Measurements from ENCODE around the gene AP2A2.

The AP2A2 gene

DNA sequence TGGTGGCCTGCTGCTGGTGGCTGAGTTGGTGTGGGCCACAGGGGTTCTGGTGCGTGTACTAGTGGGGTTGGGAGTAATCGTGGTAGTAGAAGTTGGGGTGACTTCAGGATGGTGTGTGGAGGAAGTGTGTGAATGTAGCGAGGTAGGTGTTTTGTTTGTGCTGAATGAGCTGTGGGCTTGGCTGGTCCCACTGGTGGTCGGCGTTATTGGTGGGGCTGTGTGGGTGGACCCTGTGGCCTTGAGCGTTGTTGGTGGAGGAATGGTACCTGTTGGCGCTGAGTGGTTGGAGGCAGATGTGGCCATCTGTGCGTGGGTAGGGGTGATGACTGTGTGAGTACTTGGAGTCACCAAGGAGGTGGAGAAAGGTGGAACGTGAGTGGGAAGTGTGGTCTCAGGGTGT is 92.4 kb downstream of the AP2A2 start:
- WGBS = 94% methylated on average over 9 of the region's 9 CpGs
- H3K18ac ChIP-seq (ENCODE audit: low read depth in 1 of 2, low read length in 2 of 2) = no peak overlapping the region
- H3K23ac ChIP-seq (ENCODE audit: low read length in 2 of 2) = no peak overlapping the region
- H3K79me1 ChIP-seq (replicated peaks; ENCODE audit: low read length, poor library complexity, severe bottlenecking) = peaks cover 28% of the 10 kb centered on the region
- no peak overlapping the region for H2BK120ac ChIP-seq (ENCODE audit: low read depth, low read length)
- H3K36me3 ChIP-seq (ENCODE audit: control insufficient read depth in 1 of 2, insufficient read depth in 2 of 2, low read depth in 1 of 2, low read length in 2 of 2) = peaks cover 5 to 40% of the 10 kb centered on the region in 2 experiments
- H4K8ac ChIP-seq (ENCODE audit: low read length) = no peak overlapping the region
- no peak overlapping the region for H3K9ac ChIP-seq (ENCODE audit: low read length)
- no peak overlapping the region for H2BK15ac ChIP-seq (ENCODE audit: low read depth, poor library complexity, severe bottlenecking)
- H3K4me3 ChIP-seq (ENCODE audit: insufficient read depth in 1 of 2, low read depth in 1 of 2, low read length in 2 of 2) = no peak overlapping the region
- H3K14ac ChIP-seq (ENCODE audit: low read length in 2 of 2) = no peak overlapping the region
- no peaks in the 10 kb centered on the region for H3K27me3 ChIP-seq (ENCODE audit: control insufficient read depth in 1 of 2, insufficient read depth in 1 of 2, low read length in 2 of 2)
- H3K4ac ChIP-seq (ENCODE audit: low read depth in 1 of 2, low read length in 2 of 2) = no peak overlapping the region
- H3K4me1 ChIP-seq (ENCODE audit: control insufficient read depth, insufficient read depth, low read depth, low read length) = peaks cover 9% of the 10 kb centered on the region
- no peaks in the 10 kb centered on the region for H3K9me3 ChIP-seq (ENCODE audit: control insufficient read depth, low read length)
- H2AK5ac ChIP-seq (ENCODE audit: low read length, severe bottlenecking) = no peak overlapping the region
- no peak overlapping the region for H4K91ac ChIP-seq (ENCODE audit: low read length)
- H3K4me2 ChIP-seq (ENCODE audit: low read length, poor library complexity, severe bottlenecking) = no peak overlapping the region
- H3K27ac ChIP-seq (ENCODE audit: low read length, poor library complexity, severe bottlenecking) = no peak overlapping the region
- no peak overlapping the region for H2BK5ac ChIP-seq (ENCODE audit: low read depth, low read length, poor library complexity, severe bottlenecking)
- H2BK12ac ChIP-seq (ENCODE audit: low read length in 2 of 2) = no peak overlapping the region
- DNase-seq = no peak
- no peak overlapping the region for H2AFZ ChIP-seq (ENCODE audit: low read depth, low read length)

GRCh38 chr11:1019321-1019910 is 93.7 kb downstream of the AP2A2 start:
- no peak overlapping the region for H4K8ac ChIP-seq (ENCODE audit: low read length)
- no peak overlapping the region for H2BK120ac ChIP-seq (ENCODE audit: low read depth, low read length)
- peaks cover 0 to 35% of the 10 kb centered on the region in 2 experiments for H3K36me3 ChIP-seq (ENCODE audit: control insufficient read depth in 1 of 2, insufficient read depth in 2 of 2, low read depth in 1 of 2, low read length in 2 of 2)
- no peak overlapping the region for H2AK5ac ChIP-seq (ENCODE audit: low read length, severe bottlenecking)
- H3K14ac ChIP-seq (ENCODE audit: low read length in 2 of 2) = no peak overlapping the region
- H3K4me2 ChIP-seq (ENCODE audit: low read length, poor library complexity, severe bottlenecking) = no peak overlapping the region
- no peak overlapping the region for H3K18ac ChIP-seq (ENCODE audit: low read depth in 1 of 2, low read length in 2 of 2)
- H2BK5ac ChIP-seq (ENCODE audit: low read depth, low read length, poor library complexity, severe bottlenecking) = no peak overlapping the region
- H3K4me3 ChIP-seq (ENCODE audit: insufficient read depth in 1 of 2, low read depth in 1 of 2, low read length in 2 of 2) = no peak overlapping the region
- H3K27ac ChIP-seq (ENCODE audit: low read length, poor library complexity, severe bottlenecking) = no peak overlapping the region
- peaks cover 24% of the 10 kb centered on the region for H3K79me1 ChIP-seq (replicated peaks; ENCODE audit: low read length, poor library complexity, severe bottlenecking)
- no peak overlapping the region for H3K4ac ChIP-seq (ENCODE audit: low read depth in 1 of 2, low read length in 2 of 2)
- WGBS = 91% methylated on average over 21 of the region's 21 CpGs
- no peak overlapping the region for H2BK15ac ChIP-seq (ENCODE audit: low read depth, poor library complexity, severe bottlenecking)
- peaks cover 5% of the 10 kb centered on the region for H3K4me1 ChIP-seq (ENCODE audit: control insufficient read depth, insufficient read depth, low read depth, low read length)
- no peaks in the 10 kb centered on the region for H3K27me3 ChIP-seq (ENCODE audit: control insufficient read depth in 1 of 2, insufficient read depth in 1 of 2, low read length in 2 of 2)
- no peak for DNase-seq
- H4K91ac ChIP-seq (ENCODE audit: low read length) = no peak overlapping the region
- H3K9ac ChIP-seq (ENCODE audit: low read length) = no peak overlapping the region
- H2AFZ ChIP-seq (ENCODE audit: low read depth, low read length) = no peak overlapping the region
- H2BK12ac ChIP-seq (ENCODE audit: low read length in 2 of 2) = no peak overlapping the region
- H3K23ac ChIP-seq (ENCODE audit: low read length in 2 of 2) = no peak overlapping the region
- H3K9me3 ChIP-seq (ENCODE audit: control insufficient read depth, low read length) = no peaks in the 10 kb centered on the region

DNA sequence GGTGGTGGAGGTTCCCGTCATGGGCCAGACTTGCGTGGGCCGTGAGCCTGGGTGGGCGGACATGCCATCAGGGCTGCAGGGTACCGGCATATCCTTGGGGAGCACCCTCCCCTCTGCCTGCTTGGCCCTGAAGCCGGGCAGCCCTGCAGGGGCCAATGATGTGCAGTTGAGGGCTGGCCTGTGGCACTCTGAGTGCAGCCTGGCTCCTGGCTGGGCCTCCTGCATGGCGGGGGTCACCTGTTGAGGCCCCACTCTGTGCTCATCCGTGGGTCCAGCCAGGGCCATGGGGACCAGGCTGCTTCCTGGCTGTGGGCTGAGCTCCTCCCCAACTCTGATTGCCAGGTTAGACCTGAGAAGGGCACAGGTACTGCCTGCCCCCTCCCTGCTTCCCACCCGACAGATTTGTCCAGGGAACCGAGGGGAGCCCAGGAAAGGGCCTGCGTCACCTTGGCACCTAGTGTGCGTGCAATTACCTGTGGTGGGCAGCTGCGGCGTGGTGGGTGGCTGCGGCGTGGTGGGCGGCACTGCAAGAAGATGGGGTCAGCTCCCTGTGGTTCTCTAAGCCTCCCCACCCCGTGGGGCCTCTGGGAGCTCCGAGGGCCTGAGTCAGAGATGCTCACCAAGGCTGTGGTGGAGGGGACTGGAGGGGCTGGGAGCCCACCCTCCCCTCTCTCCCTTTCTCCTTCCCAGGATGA is 94.7 kb downstream of the AP2A2 start:
- no peak overlapping the region for H3K4ac ChIP-seq (ENCODE audit: low read depth in 1 of 2, low read length in 2 of 2)
- no peak overlapping the region for H3K14ac ChIP-seq (ENCODE audit: low read length in 2 of 2)
- DNase-seq = no peak
- H3K9ac ChIP-seq (ENCODE audit: low read length) = no peak overlapping the region
- peaks cover 0 to 33% of the 10 kb centered on the region in 2 experiments for H3K36me3 ChIP-seq (ENCODE audit: control insufficient read depth in 1 of 2, insufficient read depth in 2 of 2, low read depth in 1 of 2, low read length in 2 of 2)
- H3K4me1 ChIP-seq (ENCODE audit: control insufficient read depth, insufficient read depth, low read depth, low read length) = peaks cover 10% of the 10 kb centered on the region
- no peaks in the 10 kb centered on the region for H3K27me3 ChIP-seq (ENCODE audit: control insufficient read depth in 1 of 2, insufficient read depth in 1 of 2, low read length in 2 of 2)
- no peak overlapping the region for H3K23ac ChIP-seq (ENCODE audit: low read length in 2 of 2)
- no peak overlapping the region for H3K18ac ChIP-seq (ENCODE audit: low read depth in 1 of 2, low read length in 2 of 2)
- WGBS = 97% methylated on average over 14 of the region's 19 CpGs
- H2BK15ac ChIP-seq (ENCODE audit: low read depth, poor library complexity, severe bottlenecking) = no peak overlapping the region
- H2AK5ac ChIP-seq (ENCODE audit: low read length, severe bottlenecking) = no peak overlapping the region
- H2BK5ac ChIP-seq (ENCODE audit: low read depth, low read length, poor library complexity, severe bottlenecking) = no peak overlapping the region
- H3K9me3 ChIP-seq (ENCODE audit: control insufficient read depth, low read length) = no peaks in the 10 kb centered on the region
- H3K79me1 ChIP-seq (replicated peaks; ENCODE audit: low read length, poor library complexity, severe bottlenecking) = peaks cover 22% of the 10 kb centered on the region
- H4K8ac ChIP-seq (ENCODE audit: low read length) = no peak overlapping the region
- no peak overlapping the region for H4K91ac ChIP-seq (ENCODE audit: low read length)
- H3K4me2 ChIP-seq (ENCODE audit: low read length, poor library complexity, severe bottlenecking) = no peak overlapping the region
- no peak overlapping the region for H3K27ac ChIP-seq (ENCODE audit: low read length, poor library complexity, severe bottlenecking)
- no peak overlapping the region for H3K4me3 ChIP-seq (ENCODE audit: insufficient read depth in 1 of 2, low read depth in 1 of 2, low read length in 2 of 2)
- H2BK12ac ChIP-seq (ENCODE audit: low read length in 2 of 2) = no peak overlapping the region
- no peak overlapping the region for H2AFZ ChIP-seq (ENCODE audit: low read depth, low read length)
- H2BK120ac ChIP-seq (ENCODE audit: low read depth, low read length) = no peak overlapping the region

- no peaks in the 10 kb centered on the region for H3K9me3 ChIP-seq (ENCODE audit: control insufficient read depth, low read length)
- H4K91ac ChIP-seq (ENCODE audit: low read length) = no peak overlapping the region
- H3K79me1 ChIP-seq (replicated peaks; ENCODE audit: low read length, poor library complexity, severe bottlenecking) = peaks cover 4% of the 10 kb centered on the region
- no peak overlapping the region for H3K4ac ChIP-seq (ENCODE audit: low read depth in 1 of 2, low read length in 2 of 2)
- H2BK15ac ChIP-seq (ENCODE audit: low read depth, poor library complexity, severe bottlenecking) = no peak overlapping the region
- no peak overlapping the region for H2BK5ac ChIP-seq (ENCODE audit: low read depth, low read length, poor library complexity, severe bottlenecking)
- H4K8ac ChIP-seq (ENCODE audit: low read length) = no peak overlapping the region
- H3K27me3 ChIP-seq (ENCODE audit: control insufficient read depth in 1 of 2, insufficient read depth in 1 of 2, low read length in 2 of 2) = no peaks in the 10 kb centered on the region
- H2AFZ ChIP-seq (ENCODE audit: low read depth, low read length) = no peak overlapping the region
- H3K18ac ChIP-seq (ENCODE audit: low read depth in 1 of 2, low read length in 2 of 2) = no peak overlapping the region
- H3K23ac ChIP-seq (ENCODE audit: low read length in 2 of 2) = no peak overlapping the region
- WGBS = 94% methylated on average over 7 of the region's 7 CpGs
- H3K36me3 ChIP-seq (ENCODE audit: control insufficient read depth in 1 of 2, insufficient read depth in 2 of 2, low read depth in 1 of 2, low read length in 2 of 2) = peaks cover 0 to 33% of the 10 kb centered on the region in 2 experiments
- H3K4me1 ChIP-seq (ENCODE audit: control insufficient read depth, insufficient read depth, low read depth, low read length) = peaks cover 16% of the 10 kb centered on the region
- no peak overlapping the region for H3K27ac ChIP-seq (ENCODE audit: low read length, poor library complexity, severe bottlenecking)
- no peak for DNase-seq
- H3K4me2 ChIP-seq (ENCODE audit: low read length, poor library complexity, severe bottlenecking) = no peak overlapping the region
- no peak overlapping the region for H3K4me3 ChIP-seq (ENCODE audit: insufficient read depth in 1 of 2, low read depth in 1 of 2, low read length in 2 of 2)
- H2BK12ac ChIP-seq (ENCODE audit: low read length in 2 of 2) = no peak overlapping the region
- no peak overlapping the region for H3K14ac ChIP-seq (ENCODE audit: low read length in 2 of 2)
- no peak overlapping the region for H3K9ac ChIP-seq (ENCODE audit: low read length)
- H2AK5ac ChIP-seq (ENCODE audit: low read length, severe bottlenecking) = no peak overlapping the region
- H2BK120ac ChIP-seq (ENCODE audit: low read depth, low read length) = no peak overlapping the region
Observed at GRCh38 chr11:1022411-1022810, 96.7 kb downstream of the AP2A2 start.

Data from mesenchymal stem cell (in vitro differentiated cells and primary cell).